ENCODE measurements around the gene SF3B2.

The SF3B2 gene

DNA sequence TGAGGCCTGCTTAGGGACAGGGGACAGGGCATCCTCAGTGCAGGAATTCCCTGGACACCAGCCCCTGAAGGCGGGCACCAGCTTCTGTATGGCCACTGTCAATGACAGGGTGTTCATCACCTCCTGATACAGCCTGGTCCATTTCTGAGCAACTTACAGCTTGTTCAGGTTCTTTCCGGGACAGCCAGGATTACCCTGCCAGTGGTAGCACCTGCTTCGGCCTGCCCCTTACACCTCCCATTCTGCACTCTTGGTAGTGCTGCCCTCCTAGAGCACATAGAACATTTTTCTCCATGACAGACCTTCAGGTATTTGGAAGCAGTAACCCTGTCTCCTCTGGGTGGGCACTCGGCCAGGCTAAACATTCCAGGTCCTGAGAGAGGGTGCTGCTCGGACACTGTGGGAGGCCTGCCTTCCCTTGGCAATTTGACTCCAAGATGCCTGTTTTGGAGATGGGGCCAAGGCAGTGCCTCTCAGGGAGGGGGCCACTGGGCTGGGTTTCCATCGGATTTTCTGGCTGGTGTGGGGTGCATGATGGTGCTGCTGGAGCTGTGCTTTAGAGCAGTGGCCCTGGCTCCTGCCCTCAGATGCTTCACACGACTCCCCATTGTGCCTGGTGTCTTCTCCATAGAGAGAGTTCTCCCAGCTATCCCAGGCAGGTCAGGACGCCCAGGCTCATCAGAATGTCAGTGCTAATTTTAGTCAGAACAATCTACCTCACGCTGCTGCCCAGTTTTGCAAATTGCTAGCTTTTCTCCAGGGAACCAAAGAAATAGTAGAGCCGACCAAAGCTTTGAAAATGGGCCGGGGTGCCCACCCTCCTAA is 4.4 kb upstream of the SF3B2 start:
- DNase-seq (ENCODE audit: low spot score): no peak

DNA sequence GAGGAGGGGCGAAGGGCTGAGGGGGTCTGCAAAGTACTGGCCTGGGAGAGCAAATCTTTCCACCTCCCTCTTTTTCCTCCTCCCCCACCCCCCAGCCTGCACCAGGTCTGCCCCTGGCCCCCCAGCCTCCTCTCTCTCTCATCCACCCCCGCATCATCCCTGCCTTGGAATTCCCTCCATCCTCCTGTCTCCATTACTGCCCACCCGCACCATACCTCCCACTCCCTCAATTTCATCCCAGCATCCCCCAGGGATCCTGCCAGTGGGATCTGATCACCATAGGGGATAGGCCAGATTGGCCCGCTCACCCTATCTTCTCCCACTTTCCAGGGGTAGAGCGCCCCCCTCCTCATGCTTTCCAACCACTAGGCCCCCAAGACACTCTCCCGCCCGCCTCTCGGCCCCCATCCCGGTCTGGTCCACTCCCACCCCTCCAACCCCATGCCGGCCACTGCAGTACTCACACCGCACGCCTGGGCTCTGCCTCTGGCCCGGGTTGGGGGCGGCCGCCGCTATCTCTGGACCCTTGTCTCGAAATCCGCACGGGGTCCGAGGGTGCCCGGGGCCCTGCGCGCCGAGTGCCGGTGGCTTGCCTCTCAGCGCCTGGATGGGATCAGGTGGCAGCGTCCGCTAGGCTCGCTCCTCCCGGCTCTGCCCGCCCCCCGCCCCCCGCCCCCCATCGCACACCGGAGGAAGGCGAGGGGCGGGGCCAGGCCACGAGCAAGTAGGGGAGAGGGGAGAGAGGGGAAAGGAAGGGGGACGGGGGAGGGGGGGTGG is 3.4 kb upstream of the SF3B2 start, which contains the start of gene GAL3ST3:
Gene GAL3ST3, minus strand, starts transcription at position 615 of the 777 bp plus-strand sequence. CDS start 3,746 bp downstream, outside the sequence.
- DNase-seq (ENCODE audit: low spot score): no peak

GRCh38 chr11:66050581-66051231 is 1.5 kb upstream of the SF3B2 start:
- DNase-seq (ENCODE audit: low spot score): no peak

DNA sequence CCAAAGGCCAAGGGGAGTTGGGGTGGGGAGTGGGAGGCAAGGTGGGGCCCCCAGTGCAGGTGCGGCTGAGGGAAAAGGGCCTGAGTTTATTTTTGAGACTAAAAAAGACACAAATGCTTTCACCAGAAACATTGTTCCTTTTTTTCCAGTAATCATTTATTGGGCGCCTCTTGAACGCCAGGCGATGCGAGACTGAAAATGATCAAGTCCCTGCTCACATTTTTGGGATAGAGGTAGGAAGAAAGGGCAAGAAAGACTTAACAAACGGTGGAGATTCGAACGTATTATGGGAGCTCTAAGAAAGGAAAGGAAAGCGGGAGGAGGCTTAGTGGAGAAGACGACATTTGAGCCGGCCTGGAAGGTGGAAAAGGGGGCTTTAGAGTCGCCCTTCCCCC is 796 bp upstream of the SF3B2 start:
- DNase-seq (ENCODE audit: low spot score): no peak

- DNase-seq (ENCODE audit: low spot score): no peak
Measured at GRCh38 chr11:66052664-66052982, 459 bp downstream of the SF3B2 start.

- no peak for DNase-seq (ENCODE audit: low spot score)
Measured at GRCh38 chr11:66055021-66055420, 2.9 kb downstream of the SF3B2 start.

DNA sequence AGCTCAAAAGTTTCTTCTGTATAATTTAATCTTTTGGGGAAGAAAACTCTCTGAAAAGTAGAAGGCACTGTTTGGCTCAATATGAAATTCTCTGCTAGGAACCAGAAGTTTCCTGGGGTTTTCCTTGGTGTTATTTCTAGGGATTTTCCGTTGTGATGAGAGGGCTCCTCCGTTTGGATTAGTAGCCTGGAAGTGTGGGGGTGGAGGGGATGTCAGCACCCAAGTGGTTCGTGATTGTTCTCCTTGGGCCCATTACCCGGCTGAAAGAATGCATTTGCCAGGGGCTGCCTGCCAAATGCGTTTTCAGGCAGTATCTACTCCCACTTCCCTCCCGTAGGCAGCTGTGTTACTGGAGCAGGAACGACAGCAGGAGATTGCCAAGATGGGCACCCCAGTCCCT is 4.3 kb downstream of the SF3B2 start:
- DNase-seq (ENCODE audit: low spot score): no peak

DNA sequence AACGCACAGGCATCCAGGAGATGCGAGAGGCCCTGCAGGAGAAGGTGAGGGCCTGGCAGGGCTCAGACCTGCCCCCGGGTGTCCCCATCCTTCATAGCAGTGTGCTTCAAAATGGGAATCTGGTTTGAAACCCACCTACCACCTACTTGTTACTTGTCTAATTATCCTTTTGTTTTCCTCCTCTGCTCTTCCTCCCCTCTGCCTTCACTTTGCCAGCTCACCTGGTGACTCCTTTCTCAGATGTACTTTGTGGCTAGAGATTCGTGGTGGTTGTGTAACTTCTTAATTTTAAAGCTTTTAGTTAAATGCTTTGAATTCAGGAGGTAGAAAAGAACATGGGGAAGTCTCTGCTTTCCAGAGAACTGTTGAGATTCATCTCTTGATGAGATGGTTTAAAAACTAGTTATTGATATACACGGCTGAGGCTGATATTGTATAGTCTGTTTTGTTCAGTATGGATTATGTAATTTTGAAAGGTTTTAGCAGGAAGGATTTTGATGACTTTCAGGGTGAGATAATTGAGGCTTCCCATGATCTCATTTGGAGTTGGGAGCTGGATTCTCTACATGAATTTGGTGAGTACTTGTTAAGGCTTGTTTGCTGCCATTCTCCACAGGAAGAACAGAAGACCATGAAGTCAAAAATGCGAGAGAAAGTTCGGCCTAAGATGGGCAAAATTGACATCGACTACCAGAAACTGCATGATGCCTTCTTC is 8.0 kb downstream of the SF3B2 start:
- no peak for DNase-seq (ENCODE audit: low spot score)

DNA sequence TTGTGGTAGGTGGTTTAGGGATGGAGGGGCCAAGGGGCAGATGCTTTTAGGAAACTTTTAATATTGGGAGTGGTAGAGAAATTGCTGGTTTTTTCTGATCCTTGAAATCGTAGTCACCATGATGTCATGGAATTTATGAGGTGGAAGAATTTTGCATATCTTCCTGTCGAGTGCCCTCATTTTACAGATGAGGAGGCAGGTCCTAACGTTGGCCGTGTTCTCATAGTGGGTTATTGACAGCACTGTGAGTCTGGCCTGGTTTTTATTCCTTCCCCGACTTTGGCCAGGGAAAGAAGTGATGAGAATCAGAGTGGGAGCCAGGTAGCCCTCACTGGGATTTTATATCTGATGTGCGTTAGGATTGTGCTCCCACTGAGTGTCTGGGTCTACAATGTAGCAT is 9.1 kb downstream of the SF3B2 start:
- DNase-seq (ENCODE audit: low spot score): no peak

- DNase-seq (ENCODE audit: low spot score): no peak
Measured at GRCh38 chr11:66062408-66062807, 10.2 kb downstream of the SF3B2 start.

DNA sequence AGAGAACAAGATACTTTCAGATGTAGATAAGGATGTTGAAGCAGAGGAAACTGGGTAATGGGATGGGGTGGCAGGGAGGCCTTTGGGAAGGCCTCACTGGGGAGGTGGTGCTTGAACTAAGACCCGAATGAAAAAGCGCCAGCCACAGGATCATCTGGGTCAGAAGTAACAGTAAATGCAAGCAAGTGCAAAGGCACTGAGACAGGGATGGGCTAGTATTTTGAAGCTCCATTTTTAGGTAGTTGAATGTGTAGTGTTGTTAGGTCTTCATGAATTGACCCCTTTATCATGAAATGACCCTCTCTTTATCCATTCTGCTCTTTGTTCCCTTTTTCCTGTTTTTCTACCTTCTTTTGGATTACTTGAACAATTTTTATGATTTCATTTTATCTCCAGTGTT is 11.7 kb downstream of the SF3B2 start:
- no peak for DNase-seq (ENCODE audit: low spot score)

DNA sequence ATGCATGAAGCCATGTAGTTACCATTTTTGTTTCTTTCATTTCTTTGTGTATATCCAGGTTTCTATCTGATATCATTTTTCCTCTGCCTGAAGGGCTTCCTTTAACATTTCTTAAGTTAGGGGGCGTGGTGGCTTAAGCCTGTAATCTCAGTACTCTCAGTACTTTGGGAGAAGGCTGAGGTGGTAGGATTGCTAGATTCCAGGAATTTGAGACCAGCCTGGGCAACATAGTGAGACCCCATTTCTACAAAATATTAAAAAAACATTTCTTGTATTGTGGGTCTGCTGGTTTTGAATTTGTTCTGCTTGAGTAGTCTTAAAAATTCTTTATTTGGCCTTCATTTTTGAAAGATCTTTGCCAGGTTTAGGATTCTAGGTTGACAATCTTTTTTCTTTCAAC is 12.4 kb downstream of the SF3B2 start:
- no peak for DNase-seq (ENCODE audit: low spot score)

- no peak for DNase-seq (ENCODE audit: low spot score)
Measured at GRCh38 chr11:66066751-66067150, 14.6 kb downstream of the SF3B2 start.

DNA sequence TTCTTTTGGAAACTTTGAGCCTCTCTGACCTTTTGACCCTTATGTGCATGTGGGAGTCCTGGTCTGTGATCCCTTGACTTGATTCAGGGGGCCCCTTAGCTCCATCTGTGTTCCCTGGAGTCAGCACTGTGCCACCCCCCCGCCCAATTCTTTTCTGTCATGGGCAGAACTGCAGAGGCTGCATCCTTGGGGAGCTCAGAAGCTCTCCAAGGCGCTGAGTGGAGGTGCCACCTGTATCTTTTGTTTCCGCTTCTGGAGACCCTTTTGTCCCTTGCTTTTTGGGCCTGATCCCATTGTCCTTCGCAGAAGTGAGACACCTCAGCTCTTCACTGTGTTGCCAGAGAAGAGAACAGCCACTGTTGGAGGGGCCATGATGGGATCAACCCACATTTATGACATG is 15.5 kb downstream of the SF3B2 start:
- DNase-seq (ENCODE audit: low spot score): no peak

- peak; percentile 80 for DNase-seq (ENCODE audit: low spot score)
Measured at GRCh38 chr11:66068154-66068821, 16.1 kb downstream of the SF3B2 start.

DNA sequence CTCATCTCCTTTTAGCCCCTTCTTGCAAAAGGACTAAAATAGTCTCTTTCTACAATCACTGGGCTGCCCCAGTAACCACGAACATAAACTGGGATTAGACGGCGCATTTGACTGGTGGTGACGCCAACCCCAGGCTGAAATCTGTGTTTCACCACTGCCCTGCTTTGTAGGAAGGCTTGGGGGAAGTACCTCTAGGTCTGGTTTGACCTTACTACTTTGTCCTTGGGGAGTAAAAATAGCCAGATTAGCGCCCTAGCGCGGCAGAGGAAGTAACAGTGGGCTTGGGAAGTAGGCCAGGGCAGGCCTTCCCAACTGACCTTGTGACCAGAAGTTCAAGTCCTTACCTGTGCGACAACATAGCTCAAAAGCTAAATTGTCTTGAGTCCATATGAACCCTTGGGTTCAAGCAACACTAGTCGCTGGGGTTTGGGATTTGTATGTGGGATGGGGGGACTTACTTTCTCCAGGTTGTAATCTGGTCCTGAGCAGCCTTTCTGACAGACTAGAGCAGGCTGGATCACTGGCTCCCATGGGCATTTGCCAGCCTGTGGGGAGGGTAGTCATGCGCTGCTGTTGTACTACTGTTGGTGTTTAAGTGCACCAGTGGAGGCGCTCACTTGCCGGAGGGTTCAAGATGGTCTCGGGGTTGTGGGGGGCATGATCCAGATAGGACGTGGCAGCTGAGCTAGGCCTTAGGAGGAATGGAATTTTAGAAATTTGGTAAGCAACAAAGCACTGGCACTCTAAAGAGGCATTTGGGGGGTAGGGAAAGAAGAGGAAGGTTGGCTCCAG is 17.0 kb downstream of the SF3B2 start:
- DNase-seq (ENCODE audit: low spot score): no peak

DNA sequence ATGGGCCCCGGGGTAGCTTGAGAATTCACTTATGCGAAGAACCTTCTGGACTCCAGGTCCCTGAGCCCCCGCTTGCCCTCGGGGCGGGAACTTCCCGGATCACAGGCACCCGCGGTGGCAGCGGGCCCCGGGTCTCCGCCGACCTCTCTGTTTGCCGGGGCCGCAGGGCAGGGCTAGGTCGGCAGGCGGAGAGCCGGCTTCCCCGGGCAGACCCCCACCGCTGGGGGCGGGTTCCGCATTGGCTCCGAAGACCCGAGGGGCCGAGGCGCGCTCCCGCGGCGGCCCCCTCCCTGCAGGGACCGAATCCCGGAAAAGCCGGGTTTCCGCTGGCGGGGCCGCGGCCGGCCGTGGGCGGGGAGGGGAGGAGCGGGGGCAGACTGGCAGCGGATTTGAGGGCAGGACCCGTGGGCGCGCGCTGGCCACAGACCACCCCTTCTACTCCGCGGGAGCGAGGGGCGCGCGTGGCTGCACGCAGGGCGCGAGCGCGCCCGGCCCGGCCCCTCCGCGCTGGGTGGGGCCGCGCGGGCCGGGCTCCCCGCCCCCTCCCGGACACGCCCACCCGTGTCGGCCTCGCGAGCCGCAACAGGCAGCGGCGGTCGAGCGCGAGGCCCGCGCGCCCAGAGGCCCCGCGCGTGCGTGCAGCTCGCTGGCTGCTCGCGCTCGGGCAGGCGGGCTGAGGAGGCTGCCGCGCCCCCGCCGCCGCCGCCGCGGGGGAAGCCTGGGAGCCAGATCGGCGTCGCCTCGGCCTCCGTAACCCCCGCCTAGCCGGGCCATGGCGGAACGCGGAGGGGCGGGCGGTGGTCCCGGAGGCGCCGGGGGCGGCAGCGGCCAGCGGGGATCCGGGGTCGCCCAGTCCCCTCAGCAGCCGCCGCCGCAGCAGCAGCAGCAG is 17.8 kb downstream of the SF3B2 start, which contains the start of gene PACS1:
Gene PACS1, plus strand, starts transcription at position 558 of the 889 bp plus-strand sequence. Its CDS starts 215 bp downstream, at position 773.
- peak; percentile 89 for DNase-seq (ENCODE audit: low spot score)

- no peak for DNase-seq (ENCODE audit: low spot score)
Measured at GRCh38 chr11:66070604-66071380, 18.6 kb downstream of the SF3B2 start.

DNA sequence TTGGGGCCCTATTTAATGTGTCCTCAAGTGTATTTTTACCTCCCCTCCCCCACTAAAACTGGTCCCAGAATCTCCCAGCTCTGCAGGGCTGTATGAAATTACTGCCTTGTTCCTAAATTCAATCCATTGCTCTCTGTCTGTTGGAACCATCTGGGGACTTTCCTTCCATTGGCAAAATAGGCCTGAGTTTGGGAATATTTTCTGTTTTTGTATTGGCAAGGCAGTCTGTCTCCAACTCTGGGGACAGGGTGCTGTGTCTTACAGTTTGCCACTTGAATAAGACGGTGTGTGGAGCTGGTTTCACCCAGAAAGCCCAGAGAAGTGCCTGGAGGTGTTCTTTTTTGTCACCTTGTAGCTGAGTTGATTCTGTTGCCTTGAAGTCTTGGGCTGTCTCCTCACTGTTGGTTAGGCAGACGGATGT is 19.2 kb downstream of the SF3B2 start:
- DNase-seq (ENCODE audit: low spot score): no peak

Data from left forelimb (tissue), 1 donor.